WTC11 (cell line): Measurements from ENCODE around the gene ATP2B1. TPM values are rescaled to one million over a fixed set of nuclear protein-coding genes. Genes with fewer than 3 reads are reported as not detected.

Source experiments
- ATAC-seq: fragments of 200-7000 bp; cut with Tn5 transposase; 2 replicates; pipeline ENCODE4 v1.10.0; 2021; ENCODE audit warnings: mild to moderate bottlenecking, moderate library complexity
- CTCF ChIA-PET: fragments of 300-600 bp; sonication (Branson Sonifier 250); formaldehyde crosslinking; loops from one replicate; lab custom pipeline; 2021; ENCODE audit warnings: antibody characterized with exemption; lab: Charles Lee
- POLR2A ChIA-PET: fragments of 350-600 bp; sonication (Branson Sonifier 250); formaldehyde crosslinking; loops from one replicate; lab custom pipeline; 2021; ENCODE audit warnings: antibody characterized with exemption; lab: Charles Lee
- DNase-seq: peaks from one replicate; pipeline ENCODE4 v3.0.0; 2021; ENCODE audit warnings: low spot score
- H3K27ac Mint-ChIP-seq: 2 replicates; pipeline ENCODE4 v1.8.0; 2021; ENCODE audit warnings: mixed read lengths
- H3K27me3 Mint-ChIP-seq: 2 replicates; pipeline ENCODE4 v1.8.0; 2021; ENCODE audit warnings: low read depth, mild to moderate bottlenecking, moderate library complexity, mixed read lengths
- H3K36me3 Mint-ChIP-seq: 2 replicates; pipeline ENCODE4 v1.8.0; 2021; ENCODE audit warnings: mixed read lengths
- H3K4me1 Mint-ChIP-seq: 2 replicates; pipeline ENCODE4 v1.8.0; 2022; ENCODE audit warnings: mixed read lengths
- H3K4me3 Mint-ChIP-seq: 2 replicates; pipeline ENCODE4 v1.8.0; 2021; ENCODE audit warnings: mild to moderate bottlenecking, moderate library complexity, mixed read lengths
- H3K9me3 Mint-ChIP-seq: 2 replicates; pipeline ENCODE4 v1.8.0; 2021; ENCODE audit warnings: mixed read lengths
- CREB1 ChIP-seq: sonication (generic); formaldehyde crosslinking; IDR thresholded peaks from 2 replicates; pipeline ENCODE4 v1.8.0; 2023; ENCODE audit warnings: mild to moderate bottlenecking, missing genetic modification reagents
- NR2C2 ChIP-seq: sonication (generic); formaldehyde crosslinking; IDR thresholded peaks from 2 replicates; pipeline ENCODE4 v1.8.0; 2022; ENCODE audit warnings: mild to moderate bottlenecking, missing genetic modification reagents
- PRRX2 ChIP-seq: fragments of 250-450 bp; sonication (Bioruptor Pico); IDR thresholded peaks from 2 replicates; pipeline ENCODE4 v1.8.0; 2021; ENCODE audit warnings: mild to moderate bottlenecking
- SP1 ChIP-seq: sonication (generic); formaldehyde crosslinking; conservative IDR thresholded peaks from 2 replicates; pipeline ENCODE4 v1.8.1; 2022; ENCODE audit warnings: missing genetic modification reagents
- TEAD1 ChIP-seq: sonication (generic); formaldehyde crosslinking; IDR thresholded peaks from 2 replicates; pipeline ENCODE4 v1.8.0; 2022; ENCODE audit warnings: mild to moderate bottlenecking, missing genetic modification reagents
- TEAD4 ChIP-seq: sonication (generic); formaldehyde crosslinking; IDR thresholded peaks from 2 replicates; pipeline ENCODE4 v1.8.0; 2022; ENCODE audit warnings: mild to moderate bottlenecking, missing genetic modification reagents
- ZNF219 ChIP-seq: sonication (generic); formaldehyde crosslinking; IDR thresholded peaks from 2 replicates; pipeline ENCODE4 v1.8.0; 2023; ENCODE audit warnings: missing genetic modification reagents, mild to moderate bottlenecking, borderline replicate concordance
- ZNF263 ChIP-seq: sonication (generic); formaldehyde crosslinking; IDR thresholded peaks from 2 replicates; pipeline ENCODE4 v1.8.1; 2022; ENCODE audit warnings: low read depth, mild to moderate bottlenecking, moderate library complexity, missing genetic modification reagents
- ZNF317 ChIP-seq: sonication (generic); formaldehyde crosslinking; IDR thresholded peaks from 2 replicates; pipeline ENCODE4 v1.8.1; 2023; ENCODE audit warnings: low read depth, mild to moderate bottlenecking, moderate library complexity, missing genetic modification reagents, borderline replicate concordance
- ZNF396 ChIP-seq: fragments of 250-450 bp; sonication (Bioruptor Pico); IDR thresholded peaks from 2 replicates; pipeline ENCODE4 v1.8.0; 2021; ENCODE audit warnings: mild to moderate bottlenecking, moderate library complexity, borderline replicate concordance
- total RNA-seq: library from RNA; stranded (reverse); gene quantifications from 3 replicates; pipeline ENCODE4 v1.2.3, GENCODE V29; 2021
- TF ChIP-seq, protein P1 (sequence below): sonication (generic); formaldehyde crosslinking; IDR thresholded peaks from 2 replicates; pipeline ENCODE4 v1.8.0; 2022; ENCODE audit warnings: mild to moderate bottlenecking, missing genetic modification reagents
- TF ChIP-seq, protein P2 (sequence below): fragments of 250-450 bp; sonication (Bioruptor Pico); IDR thresholded peaks from 2 replicates; pipeline ENCODE4 v1.9.0; 2021; ENCODE audit warnings: mild to moderate bottlenecking
- TF ChIP-seq, protein P3 (sequence below): sonication (generic); formaldehyde crosslinking; IDR thresholded peaks from 2 replicates; pipeline ENCODE4 v1.8.1; 2023; ENCODE audit warnings: mild to moderate bottlenecking, missing genetic modification reagents
- TF ChIP-seq, protein P4 (sequence below): sonication (generic); formaldehyde crosslinking; IDR thresholded peaks from 2 replicates; pipeline ENCODE4 v1.8.0; 2022; ENCODE audit warnings: missing genetic modification reagents
- TF ChIP-seq, protein P5 (sequence below): fragments of 250-450 bp; sonication (Bioruptor Pico); IDR thresholded peaks from 2 replicates; pipeline ENCODE4 v1.8.0; 2021; ENCODE audit warnings: mild to moderate bottlenecking
- TF ChIP-seq, protein P6 (sequence below): sonication (generic); formaldehyde crosslinking; IDR thresholded peaks from 2 replicates; pipeline ENCODE4 v1.8.0; 2023; ENCODE audit warnings: missing genetic modification reagents

ATP2B1 gene
- total RNA-seq, 1 experiment from 2014 or later: 31.7 TPM

DNA sequence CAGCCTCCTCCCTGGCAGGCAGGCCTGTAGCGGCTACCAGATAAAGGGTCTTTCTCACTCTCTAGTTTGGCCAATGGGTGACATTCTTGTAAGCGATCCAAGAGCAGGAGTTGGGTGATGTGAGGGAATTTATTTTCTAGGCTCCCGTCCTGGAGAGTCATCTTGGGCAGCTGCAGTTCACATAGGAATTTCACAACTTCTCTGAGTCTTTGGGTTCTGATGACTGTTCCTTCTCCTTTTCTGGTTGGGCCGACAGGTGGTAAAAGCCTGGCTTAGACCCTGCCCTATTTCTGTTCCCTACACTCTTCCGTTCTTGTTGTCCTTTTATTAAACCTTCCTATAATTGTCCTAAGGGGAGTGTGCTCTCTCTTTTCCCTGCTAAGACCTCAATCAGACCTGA, 140.2 kb downstream of the ATP2B1 start (continued):
- TF ChIP-seq, protein P1, sequence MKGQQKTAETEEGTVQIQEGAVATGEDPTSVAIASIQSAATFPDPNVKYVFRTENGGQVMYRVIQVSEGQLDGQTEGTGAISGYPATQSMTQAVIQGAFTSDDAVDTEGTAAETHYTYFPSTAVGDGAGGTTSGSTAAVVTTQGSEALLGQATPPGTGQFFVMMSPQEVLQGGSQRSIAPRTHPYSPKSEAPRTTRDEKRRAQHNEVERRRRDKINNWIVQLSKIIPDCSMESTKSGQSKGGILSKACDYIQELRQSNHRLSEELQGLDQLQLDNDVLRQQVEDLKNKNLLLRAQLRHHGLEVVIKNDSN (CRISPR knock-in tag): no peak
- TF ChIP-seq, protein P2, sequence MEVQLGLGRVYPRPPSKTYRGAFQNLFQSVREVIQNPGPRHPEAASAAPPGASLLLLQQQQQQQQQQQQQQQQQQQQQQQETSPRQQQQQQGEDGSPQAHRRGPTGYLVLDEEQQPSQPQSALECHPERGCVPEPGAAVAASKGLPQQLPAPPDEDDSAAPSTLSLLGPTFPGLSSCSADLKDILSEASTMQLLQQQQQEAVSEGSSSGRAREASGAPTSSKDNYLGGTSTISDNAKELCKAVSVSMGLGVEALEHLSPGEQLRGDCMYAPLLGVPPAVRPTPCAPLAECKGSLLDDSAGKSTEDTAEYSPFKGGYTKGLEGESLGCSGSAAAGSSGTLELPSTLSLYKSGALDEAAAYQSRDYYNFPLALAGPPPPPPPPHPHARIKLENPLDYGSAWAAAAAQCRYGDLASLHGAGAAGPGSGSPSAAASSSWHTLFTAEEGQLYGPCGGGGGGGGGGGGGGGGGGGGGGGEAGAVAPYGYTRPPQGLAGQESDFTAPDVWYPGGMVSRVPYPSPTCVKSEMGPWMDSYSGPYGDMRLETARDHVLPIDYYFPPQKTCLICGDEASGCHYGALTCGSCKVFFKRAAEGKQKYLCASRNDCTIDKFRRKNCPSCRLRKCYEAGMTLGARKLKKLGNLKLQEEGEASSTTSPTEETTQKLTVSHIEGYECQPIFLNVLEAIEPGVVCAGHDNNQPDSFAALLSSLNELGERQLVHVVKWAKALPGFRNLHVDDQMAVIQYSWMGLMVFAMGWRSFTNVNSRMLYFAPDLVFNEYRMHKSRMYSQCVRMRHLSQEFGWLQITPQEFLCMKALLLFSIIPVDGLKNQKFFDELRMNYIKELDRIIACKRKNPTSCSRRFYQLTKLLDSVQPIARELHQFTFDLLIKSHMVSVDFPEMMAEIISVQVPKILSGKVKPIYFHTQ: no peak
- TF ChIP-seq TEAD4 (CRISPR knock-in tag): no peak
- TF ChIP-seq ZNF317 (CRISPR knock-in tag): no peak
- TF ChIP-seq, protein P3, sequence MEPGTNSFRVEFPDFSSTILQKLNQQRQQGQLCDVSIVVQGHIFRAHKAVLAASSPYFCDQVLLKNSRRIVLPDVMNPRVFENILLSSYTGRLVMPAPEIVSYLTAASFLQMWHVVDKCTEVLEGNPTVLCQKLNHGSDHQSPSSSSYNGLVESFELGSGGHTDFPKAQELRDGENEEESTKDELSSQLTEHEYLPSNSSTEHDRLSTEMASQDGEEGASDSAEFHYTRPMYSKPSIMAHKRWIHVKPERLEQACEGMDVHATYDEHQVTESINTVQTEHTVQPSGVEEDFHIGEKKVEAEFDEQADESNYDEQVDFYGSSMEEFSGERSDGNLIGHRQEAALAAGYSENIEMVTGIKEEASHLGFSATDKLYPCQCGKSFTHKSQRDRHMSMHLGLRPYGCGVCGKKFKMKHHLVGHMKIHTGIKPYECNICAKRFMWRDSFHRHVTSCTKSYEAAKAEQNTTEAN (CRISPR knock-in tag): no peak
- TF ChIP-seq TEAD1 (CRISPR knock-in tag): no peak
- TF ChIP-seq SP1 (CRISPR knock-in tag): no peak
- TF ChIP-seq ZNF396 (CRISPR knock-in tag): no peak
- no peak for TF ChIP-seq PRRX2 (CRISPR knock-in tag)
- TF ChIP-seq ZNF263 (CRISPR knock-in tag): no peak

DNA sequence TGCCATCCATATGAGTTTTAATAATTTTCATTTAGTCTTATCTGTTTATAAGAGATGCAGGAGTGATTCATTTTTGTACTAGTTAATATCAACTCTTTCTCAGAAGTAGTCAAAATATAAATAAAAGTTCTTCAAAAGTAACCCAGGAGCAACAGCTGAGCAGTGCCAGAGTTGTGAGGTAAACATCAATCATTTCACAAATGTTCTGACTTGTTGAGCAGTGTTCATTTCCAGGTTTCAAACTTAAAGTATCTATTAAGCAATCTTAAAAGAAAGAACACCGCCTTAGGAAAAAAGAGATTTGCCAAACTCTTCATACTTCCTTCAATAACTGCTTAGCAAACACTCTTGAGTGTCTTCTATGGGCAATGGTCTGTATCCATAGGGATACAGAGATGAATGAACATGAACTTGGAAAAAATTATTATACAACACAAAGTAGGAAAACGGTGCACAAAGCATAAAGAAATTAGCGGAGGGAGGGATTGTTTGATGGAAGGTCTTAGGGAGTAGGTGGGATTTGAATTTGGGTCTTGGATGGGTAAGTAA, 140.9 kb downstream of the ATP2B1 start:
- CTCF ChIA-PET: no interaction called here
- Mint-ChIP-seq H3K27me3 (no peaks in the 10 kb centered on the region), H3K4me1 (no peaks in the 10 kb centered on the region), H3K4me3 (no peak overlapping the region)
- POLR2A ChIA-PET: no interaction called here
- TF ChIP-seq ZNF219 (CRISPR knock-in tag) (no peak), CREB1 (CRISPR knock-in tag) (no peak), NR2C2 (no peak)
- TF ChIP-seq, protein P4, sequence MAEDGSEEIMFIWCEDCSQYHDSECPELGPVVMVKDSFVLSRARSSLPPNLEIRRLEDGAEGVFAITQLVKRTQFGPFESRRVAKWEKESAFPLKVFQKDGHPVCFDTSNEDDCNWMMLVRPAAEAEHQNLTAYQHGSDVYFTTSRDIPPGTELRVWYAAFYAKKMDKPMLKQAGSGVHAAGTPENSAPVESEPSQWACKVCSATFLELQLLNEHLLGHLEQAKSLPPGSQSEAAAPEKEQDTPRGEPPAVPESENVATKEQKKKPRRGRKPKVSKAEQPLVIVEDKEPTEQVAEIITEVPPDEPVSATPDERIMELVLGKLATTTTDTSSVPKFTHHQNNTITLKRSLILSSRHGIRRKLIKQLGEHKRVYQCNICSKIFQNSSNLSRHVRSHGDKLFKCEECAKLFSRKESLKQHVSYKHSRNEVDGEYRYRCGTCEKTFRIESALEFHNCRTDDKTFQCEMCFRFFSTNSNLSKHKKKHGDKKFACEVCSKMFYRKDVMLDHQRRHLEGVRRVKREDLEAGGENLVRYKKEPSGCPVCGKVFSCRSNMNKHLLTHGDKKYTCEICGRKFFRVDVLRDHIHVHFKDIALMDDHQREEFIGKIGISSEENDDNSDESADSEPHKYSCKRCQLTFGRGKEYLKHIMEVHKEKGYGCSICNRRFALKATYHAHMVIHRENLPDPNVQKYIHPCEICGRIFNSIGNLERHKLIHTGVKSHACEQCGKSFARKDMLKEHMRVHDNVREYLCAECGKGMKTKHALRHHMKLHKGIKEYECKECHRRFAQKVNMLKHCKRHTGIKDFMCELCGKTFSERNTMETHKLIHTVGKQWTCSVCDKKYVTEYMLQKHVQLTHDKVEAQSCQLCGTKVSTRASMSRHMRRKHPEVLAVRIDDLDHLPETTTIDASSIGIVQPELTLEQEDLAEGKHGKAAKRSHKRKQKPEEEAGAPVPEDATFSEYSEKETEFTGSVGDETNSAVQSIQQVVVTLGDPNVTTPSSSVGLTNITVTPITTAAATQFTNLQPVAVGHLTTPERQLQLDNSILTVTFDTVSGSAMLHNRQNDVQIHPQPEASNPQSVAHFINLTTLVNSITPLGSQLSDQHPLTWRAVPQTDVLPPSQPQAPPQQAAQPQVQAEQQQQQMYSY: no peak
- TF ChIP-seq, protein P5, sequence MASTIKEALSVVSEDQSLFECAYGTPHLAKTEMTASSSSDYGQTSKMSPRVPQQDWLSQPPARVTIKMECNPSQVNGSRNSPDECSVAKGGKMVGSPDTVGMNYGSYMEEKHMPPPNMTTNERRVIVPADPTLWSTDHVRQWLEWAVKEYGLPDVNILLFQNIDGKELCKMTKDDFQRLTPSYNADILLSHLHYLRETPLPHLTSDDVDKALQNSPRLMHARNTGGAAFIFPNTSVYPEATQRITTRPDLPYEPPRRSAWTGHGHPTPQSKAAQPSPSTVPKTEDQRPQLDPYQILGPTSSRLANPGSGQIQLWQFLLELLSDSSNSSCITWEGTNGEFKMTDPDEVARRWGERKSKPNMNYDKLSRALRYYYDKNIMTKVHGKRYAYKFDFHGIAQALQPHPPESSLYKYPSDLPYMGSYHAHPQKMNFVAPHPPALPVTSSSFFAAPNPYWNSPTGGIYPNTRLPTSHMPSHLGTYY: no peak
- TF ChIP-seq, protein P6, sequence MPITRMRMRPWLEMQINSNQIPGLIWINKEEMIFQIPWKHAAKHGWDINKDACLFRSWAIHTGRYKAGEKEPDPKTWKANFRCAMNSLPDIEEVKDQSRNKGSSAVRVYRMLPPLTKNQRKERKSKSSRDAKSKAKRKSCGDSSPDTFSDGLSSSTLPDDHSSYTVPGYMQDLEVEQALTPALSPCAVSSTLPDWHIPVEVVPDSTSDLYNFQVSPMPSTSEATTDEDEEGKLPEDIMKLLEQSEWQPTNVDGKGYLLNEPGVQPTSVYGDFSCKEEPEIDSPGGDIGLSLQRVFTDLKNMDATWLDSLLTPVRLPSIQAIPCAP (CRISPR knock-in tag): no peak
- TF ChIP-seq, protein P2: no peak
- TF ChIP-seq, all 79 proteins: peak for 0
- no peaks in the 10 kb centered on the region for H3K36me3 Mint-ChIP-seq
- no peak for DNase-seq
- H3K9me3 Mint-ChIP-seq: no peaks in the 10 kb centered on the region
- ATAC-seq: no peak
- H3K27ac Mint-ChIP-seq: no peak overlapping the region
